ENCODE measurements around the gene SH2B2. TPM values are rescaled to one million over a fixed set of nuclear protein-coding genes. Genes with fewer than 3 reads are reported as not detected.

SH2B2 gene
- total RNA-seq, 1 experiment from 2014 or later = 1.4 TPM

GRCh38 chr7:102306916-102307677 is 20.4 kb downstream of the SH2B2 start:
- no TSS peak for BruUV-seq (replicated peaks)
- DNase-seq (ENCODE audit: unreplicated experiment) = peak; percentile 46
- intact Hi-C loops (cut with micrococcal nuclease) = no loop called here
- POLR2A ChIA-PET = interaction anchor here (0.7 kb wide), 1 partner anchor 147 kb away, joined by 3 read pairs; no protein-coding TSS in a partner anchor
- no peak for TF ChIP-seq CTCF (IDR thresholded peaks at IDR 0.05; ENCODE audit: unreplicated experiment)
- Mint-ChIP-seq H3K36me3 (ENCODE audit: insufficient read depth, unreplicated experiment) (no peaks in the 10 kb centered on the region), H3K9me3 (ENCODE audit: unreplicated experiment) (no peaks in the 10 kb centered on the region), H3K4me3 (ENCODE audit: unreplicated experiment) (no peak overlapping the region), H3K27me3 (ENCODE audit: insufficient read depth, unreplicated experiment) (no peaks in the 10 kb centered on the region), H3K27ac (ENCODE audit: low read depth, unreplicated experiment) (no peak overlapping the region), H3K4me1 (ENCODE audit: insufficient read depth, unreplicated experiment) (no peaks in the 10 kb centered on the region)
- CTCF ChIA-PET = no interaction called here

DNA sequence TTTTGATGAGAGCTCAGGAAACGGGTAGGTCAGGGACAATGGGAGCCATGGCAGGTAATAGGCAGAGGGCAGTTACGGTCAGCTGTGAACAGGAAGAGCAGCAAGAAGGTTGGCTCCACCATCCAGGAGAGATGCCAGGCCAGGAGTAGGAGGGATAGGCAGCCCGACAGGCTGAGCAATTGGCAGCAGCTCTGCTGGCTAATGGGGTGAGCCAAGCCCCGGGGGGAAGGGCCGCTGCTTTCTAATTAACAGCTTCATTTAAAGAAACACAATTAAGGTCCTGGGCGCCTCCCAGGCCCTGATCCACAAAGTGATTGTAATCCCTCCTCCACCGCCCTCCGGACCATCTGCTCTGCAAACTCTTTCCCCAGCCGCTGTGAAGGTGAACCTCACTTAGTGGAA is 23.7 kb downstream of the SH2B2 start:
- Mint-ChIP-seq H3K9me3 (ENCODE audit: unreplicated experiment) (no peaks in the 10 kb centered on the region), H3K36me3 (ENCODE audit: insufficient read depth, unreplicated experiment) (peaks cover 6% of the 10 kb centered on the region), H3K27me3 (ENCODE audit: insufficient read depth, unreplicated experiment) (no peaks in the 10 kb centered on the region), H3K4me3 (ENCODE audit: unreplicated experiment) (no peak overlapping the region), H3K27ac (ENCODE audit: low read depth, unreplicated experiment) (no peak overlapping the region), H3K4me1 (ENCODE audit: insufficient read depth, unreplicated experiment) (no peaks in the 10 kb centered on the region)
- ChIA-PET POLR2A (interaction anchor here (0.6 kb wide), 1 partner anchor 1101 kb away, joined by 3 read pairs; no protein-coding TSS in a partner anchor), CTCF (no interaction called here)
- no peak for DNase-seq (ENCODE audit: unreplicated experiment)
- no TSS peak for BruUV-seq (replicated peaks)
- no peak for TF ChIP-seq CTCF (IDR thresholded peaks at IDR 0.05; ENCODE audit: unreplicated experiment)
- intact Hi-C loops (cut with micrococcal nuclease) = no loop called here

- no TSS peak for BruUV-seq (replicated peaks)
- ChIA-PET POLR2A (interaction anchor here (0.6 kb wide), 2 partner anchors 786 to 882 kb away, joined by 3 read pairs; no protein-coding TSS in a partner anchor), CTCF (interaction anchor here (0.6 kb wide), 1 partner anchor 1253 kb away, joined by 3 read pairs; no protein-coding TSS in a partner anchor)
- no peaks in the 10 kb centered on the region for H3K27me3 Mint-ChIP-seq (ENCODE audit: insufficient read depth, unreplicated experiment)
- no peak overlapping the region for H3K27ac Mint-ChIP-seq (ENCODE audit: low read depth, unreplicated experiment)
- no peak overlapping the region for H3K4me3 Mint-ChIP-seq (ENCODE audit: unreplicated experiment)
- TF ChIP-seq CTCF (IDR thresholded peaks at IDR 0.05; ENCODE audit: unreplicated experiment) = no peak
- intact Hi-C loops (cut with micrococcal nuclease) = no loop called here
- H3K4me1 Mint-ChIP-seq (ENCODE audit: insufficient read depth, unreplicated experiment) = no peaks in the 10 kb centered on the region
- DNase-seq (ENCODE audit: unreplicated experiment) = no peak
- H3K36me3 Mint-ChIP-seq (ENCODE audit: insufficient read depth, unreplicated experiment) = peaks cover 14% of the 10 kb centered on the region
- no peaks in the 10 kb centered on the region for H3K9me3 Mint-ChIP-seq (ENCODE audit: unreplicated experiment)
Observed at GRCh38 chr7:102312317-102312716, 25.6 kb downstream of the SH2B2 start.

DNA sequence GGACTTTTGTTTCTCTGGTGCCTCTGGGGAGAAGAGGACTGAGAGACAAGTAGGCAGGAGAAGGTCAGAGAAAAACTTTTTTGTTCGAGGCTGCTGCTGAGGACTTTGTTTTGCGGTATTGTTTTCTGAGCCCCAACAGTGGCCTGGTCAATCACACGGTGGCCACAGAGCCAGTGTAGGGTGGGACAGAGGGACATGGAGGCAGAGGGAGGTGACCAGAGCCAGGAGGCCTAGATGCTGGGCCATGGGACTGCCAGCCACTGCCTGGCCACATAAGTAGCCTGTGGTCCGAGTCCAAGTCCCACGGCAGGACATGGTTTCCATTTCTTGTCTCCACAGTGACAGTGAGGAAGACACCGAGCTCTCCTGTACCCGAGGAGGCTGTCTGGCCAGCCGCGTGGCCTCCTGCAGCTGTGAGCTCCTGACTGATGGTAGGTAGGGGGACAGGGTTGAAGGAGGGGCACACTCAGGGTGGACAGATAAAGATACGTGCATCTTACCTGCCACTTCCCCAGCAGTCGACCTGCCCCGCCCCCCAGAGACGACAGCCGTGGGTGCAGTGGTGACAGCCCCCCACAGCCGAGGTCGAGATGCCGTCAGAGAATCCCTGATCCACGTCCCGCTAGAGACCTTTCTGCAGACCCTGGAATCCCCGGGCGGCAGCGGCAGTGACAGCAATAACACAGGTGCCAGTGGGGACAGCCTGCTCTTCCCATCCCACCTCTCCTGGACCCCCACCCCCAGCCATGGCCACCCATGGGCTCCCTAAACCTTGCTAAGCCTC is 27.5 kb downstream of the SH2B2 start:
- no TSS peak for BruUV-seq (replicated peaks)
- H3K36me3 Mint-ChIP-seq (ENCODE audit: insufficient read depth, unreplicated experiment) = peaks cover 14% of the 10 kb centered on the region
- no peak for DNase-seq (ENCODE audit: unreplicated experiment)
- TF ChIP-seq CTCF (IDR thresholded peaks at IDR 0.05; ENCODE audit: unreplicated experiment) = no peak
- no peak overlapping the region for H3K27ac Mint-ChIP-seq (ENCODE audit: low read depth, unreplicated experiment)
- intact Hi-C loops (cut with micrococcal nuclease) = no loop called here
- ChIA-PET POLR2A (no interaction called here), CTCF (no interaction called here)
- peaks cover 5% of the 10 kb centered on the region for H3K4me1 Mint-ChIP-seq (ENCODE audit: insufficient read depth, unreplicated experiment)
- no peaks in the 10 kb centered on the region for H3K27me3 Mint-ChIP-seq (ENCODE audit: insufficient read depth, unreplicated experiment)
- H3K9me3 Mint-ChIP-seq (ENCODE audit: unreplicated experiment) = no peaks in the 10 kb centered on the region
- no peak overlapping the region for H3K4me3 Mint-ChIP-seq (ENCODE audit: unreplicated experiment)

Measured in MCF 10A (cell line).